HL-60 (cell line): ENCODE data around the gene HCFC1R1.

Experiments
- CTCF ChIP-seq: IDR thresholded peaks from one replicate; pipeline ENCODE4 v1.5.1; 2011; ENCODE audit warnings: low read length, control low read depth, inconsistent platforms; ENCODE audit not compliant: insufficient read depth
- GABPA ChIP-seq: IDR thresholded peaks from 2 replicates; pipeline ENCODE4 v1.6.1; 2012; ENCODE audit warnings: low read depth
- POLR2AphosphoS5 ChIP-seq: IDR thresholded peaks from 2 replicates; pipeline ENCODE4 v1.6.1; 2012; ENCODE audit warnings: low read depth
- REST ChIP-seq: IDR thresholded peaks from 2 replicates; pipeline ENCODE4 v1.6.1; 2012; ENCODE audit warnings: low read depth; ENCODE audit not compliant: insufficient replicate concordance

- TF ChIP-seq CTCF = no peak
- TF ChIP-seq GABPA = no peak
- TF ChIP-seq POLR2AphosphoS5 = peak; percentile 66; the same call in 1 of the 2 replicates
- TF ChIP-seq REST = no peak
Observed at GRCh38 chr16:3020247-3020603, 3.5 kb downstream of the HCFC1R1 start, which contains the start of gene TNFRSF12A.
